A549 (cell line): Measurements from ENCODE around the gene TBC1D22A. TPM values are rescaled to one million over a fixed set of nuclear protein-coding genes. Genes with fewer than 3 reads are reported as not detected.

Experiments
- ATAC-seq, 2 experiments: fragments of 200-7000 bp in 1 of 2; fragments of >200 bp in 1 of 2; cut with Nextera tagmentation in 1 of 2; cut with Tn5 transposase in 1 of 2; 3 replicates each; pipeline versions ENCODE4 v1.8.0 to v1.9.1; 2018 to 2020; ENCODE audit warnings: mild to moderate bottlenecking in 1 of 2, moderate library complexity in 1 of 2
- CTCF ChIA-PET: fragments of 300-600 bp; sonication (Branson Sonifier 250); formaldehyde crosslinking; extraction: SDS; loops from one replicate; lab custom pipeline; 2021; ENCODE audit warnings: antibody characterized with exemption, inconsistent platforms; lab: Yijun Ruan, JAX
- POLR2A ChIA-PET: fragments of 350-600 bp; formaldehyde crosslinking; extraction: SDS; loops from one replicate; lab custom pipeline; 2021; ENCODE audit warnings: antibody characterized with exemption, inconsistent platforms; lab: Yijun Ruan, JAX
- DNase-seq, 2 experiments: peaks; one replicate each; pipeline versions ENCODE4 v3.0.0 to v3.0.0-alpha.2; 2011 to 2016; ENCODE audit warnings: low read depth in 1 of 2, low spot score in 1 of 2
- FAIRE-seq: peaks from 2 replicates; lab custom pipeline; 2011; peaks lifted over from hg19 to GRCh38; lab: Jason Lieb, UNC
- H3K27ac ChIP-seq, 2 experiments: fragments of >200 bp; sonication (Bioruptor Twin); formaldehyde crosslinking; 3 replicates each; pipeline ENCODE4 v1.5.1; 2016 to 2017
- H3K4me1 ChIP-seq: fragments of >200 bp; sonication (Bioruptor Twin); formaldehyde crosslinking; 3 replicates; pipeline ENCODE4 v1.6.1; 2016
- H3K4me2 ChIP-seq: fragments of >200 bp; sonication (Bioruptor Twin); formaldehyde crosslinking; 3 replicates; pipeline ENCODE4 v1.6.1; 2016
- H3K4me3 ChIP-seq: fragments of >200 bp; sonication (Bioruptor Twin); formaldehyde crosslinking; 3 replicates; pipeline ENCODE4 v1.5.1; 2016
- H3K9me3 ChIP-seq: fragments of >200 bp; sonication (Bioruptor Twin); formaldehyde crosslinking; 3 replicates; pipeline ENCODE4 v1.6.1; 2016
- CEBPB ChIP-seq, 2 experiments: fragments of >200 bp in 1 of 2; sonication (Bioruptor Twin) in 1 of 2; formaldehyde crosslinking in 1 of 2; IDR thresholded peaks; 2 replicates each; pipeline ENCODE4 v1.6.1; 2012 to 2016
- CHD4 ChIP-seq: fragments of 200-600 bp; sonication (generic); IDR thresholded peaks from 2 replicates; pipeline ENCODE4 v1.6.1; 2016; ENCODE audit warnings: antibody characterized with exemption, mild to moderate bottlenecking, borderline replicate concordance
- E2F6 ChIP-seq: IDR thresholded peaks from 2 replicates; pipeline ENCODE4 v1.6.1; 2012; ENCODE audit warnings: low read depth, borderline replicate concordance
- HOXB13 ChIP-seq: fragments of 250-450 bp; sonication (Bioruptor Pico); IDR thresholded peaks from 2 replicates; pipeline ENCODE4 v1.5.0; 2020; ENCODE audit warnings: low read depth, mild to moderate bottlenecking, moderate library complexity
- HOXB5 ChIP-seq: fragments of 250-450 bp; sonication (Bioruptor Pico); IDR thresholded peaks from 2 replicates; pipeline ENCODE4 v1.5.0; 2020; ENCODE audit warnings: mild to moderate bottlenecking, moderate library complexity
- JUN ChIP-seq, 2 experiments: fragments of >200 bp; sonication (Bioruptor Twin); formaldehyde crosslinking; IDR thresholded peaks; 2 replicates in 1 of 2; 3 replicates in 1 of 2; pipeline ENCODE4 v1.6.1; 2016 to 2017
- KDM5A ChIP-seq: fragments of 200-600 bp; sonication (generic); IDR thresholded peaks from 2 replicates; pipeline ENCODE4 v1.6.1; 2016; ENCODE audit warnings: antibody characterized with exemption, mild to moderate bottlenecking
- MAFK ChIP-seq: fragments of 450-650 bp; IDR thresholded peaks from 2 replicates; pipeline ENCODE4 v1.6.1; 2014; ENCODE audit not compliant: partially characterized antibody
- MYC ChIP-seq: IDR thresholded peaks from 2 replicates; pipeline ENCODE4 v1.6.1; 2012; ENCODE audit warnings: mild to moderate bottlenecking, inconsistent platforms, low read length, improper control_type of control experiment, borderline replicate concordance
- PBX3 ChIP-seq: IDR thresholded peaks from 2 replicates; pipeline ENCODE4 v1.6.1; 2012
- PHF8 ChIP-seq: fragments of 200-600 bp; sonication (generic); IDR thresholded peaks from 2 replicates; pipeline ENCODE4 v1.6.1; 2016; ENCODE audit warnings: low read depth, mild to moderate bottlenecking, antibody characterized with exemption, moderate library complexity, borderline replicate concordance
- RARB ChIP-seq: fragments of 250-450 bp; sonication (Bioruptor Pico); IDR thresholded peaks from 2 replicates; pipeline ENCODE4 v1.8.0; 2021; ENCODE audit warnings: mild to moderate bottlenecking, moderate library complexity
- TP53 ChIP-seq: fragments of 250-450 bp; sonication (Bioruptor Pico); IDR thresholded peaks from 2 replicates; pipeline ENCODE4 v1.5.0; 2021; ENCODE audit warnings: mild to moderate bottlenecking, moderate library complexity
- ZFP36 ChIP-seq: fragments of 450-650 bp; IDR thresholded peaks from 2 replicates; pipeline ENCODE4 v1.6.1; 2014; ENCODE audit warnings: borderline replicate concordance; ENCODE audit not compliant: partially characterized antibody
- ZNF302 ChIP-seq: fragments of 250-450 bp; sonication (Bioruptor Pico); IDR thresholded peaks from 2 replicates; pipeline ENCODE4 v1.9.0; 2021; ENCODE audit warnings: inconsistent platforms, mild to moderate bottlenecking, moderate library complexity
- WGBS: methylation state at CpG from one replicate; pipeline ENCODE4 v1.1.6; 2017; ENCODE audit errors: missing lambda C conversion rate; 5-methylcytosine and 5-hydroxymethylcytosine counted together
- polyA plus RNA-seq, 4 experiments: library from polyadenylated mRNA; depleted of rRNA in 3 of 4; stranded (reverse); fragments of >200 nt; fragmentation: RNase III in 1 of 4; extraction: RNeasy Plus Mini Kit Qiagen cat#74134 plus additional on column Dnase treatment in 1 of 4; gene quantifications; 2 replicates in 3 of 4; 3 replicates in 1 of 4; pipeline ENCODE4 v1.2.3, GENCODE V29; 2011 to 2017
- TF ChIP-seq, protein P1 (sequence below): fragments of >200 bp; sonication (Bioruptor Twin); formaldehyde crosslinking; IDR thresholded peaks from 3 replicates; pipeline ENCODE4 v1.6.1; 2016
- TF ChIP-seq, protein P2 (sequence below): fragments of 200-600 bp; sonication (generic); IDR thresholded peaks from 2 replicates; pipeline ENCODE4 v1.6.1; 2016; ENCODE audit warnings: antibody characterized with exemption, mild to moderate bottlenecking, moderate library complexity

Gene TBC1D22A
- polyA plus RNA-seq, 2 of the 4 experiments (the other 2 are of a cell fraction) = 8.9 to 10.8 TPM

DNA sequence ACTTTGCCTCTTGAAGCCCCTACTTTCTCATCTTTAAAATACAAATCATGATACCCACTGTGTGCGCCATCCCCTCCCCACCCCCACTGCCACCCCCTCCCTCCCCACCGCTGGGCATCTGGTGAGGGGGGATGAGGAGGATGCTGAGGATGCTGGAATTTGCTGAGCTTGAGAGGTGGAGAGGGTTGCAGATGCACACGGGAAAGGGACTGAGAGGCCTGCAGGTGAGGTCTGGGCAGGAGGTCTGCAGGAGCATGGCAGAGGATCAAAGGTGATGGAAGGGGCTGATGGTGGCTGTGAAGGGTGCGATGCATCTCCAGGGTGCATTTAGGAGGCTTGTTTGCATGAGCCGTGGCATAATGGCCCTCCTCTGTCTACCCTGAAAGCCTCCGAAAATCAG is 7.6 kb upstream of the TBC1D22A start (continued):
- TF ChIP-seq, protein P1, sequence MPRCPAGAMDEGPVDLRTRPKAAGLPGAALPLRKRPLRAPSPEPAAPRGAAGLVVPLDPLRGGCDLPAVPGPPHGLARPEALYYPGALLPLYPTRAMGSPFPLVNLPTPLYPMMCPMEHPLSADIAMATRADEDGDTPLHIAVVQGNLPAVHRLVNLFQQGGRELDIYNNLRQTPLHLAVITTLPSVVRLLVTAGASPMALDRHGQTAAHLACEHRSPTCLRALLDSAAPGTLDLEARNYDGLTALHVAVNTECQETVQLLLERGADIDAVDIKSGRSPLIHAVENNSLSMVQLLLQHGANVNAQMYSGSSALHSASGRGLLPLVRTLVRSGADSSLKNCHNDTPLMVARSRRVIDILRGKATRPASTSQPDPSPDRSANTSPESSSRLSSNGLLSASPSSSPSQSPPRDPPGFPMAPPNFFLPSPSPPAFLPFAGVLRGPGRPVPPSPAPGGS = no peak
- TF ChIP-seq MAFK = no peak

- peaks cover 11% of the 10 kb centered on the region; the same call in 2 of the 3 replicates for H3K9me3 ChIP-seq
- FAIRE-seq (no peak), DNase-seq (no peak), ATAC-seq (no peak)
- no peak overlapping the region for H3K4me3 ChIP-seq
- ChIA-PET POLR2A (no interaction called here), CTCF (interaction anchor here (2.4 kb wide), 1 partner anchor 16 kb away, joined by 12 read pairs; no protein-coding TSS in a partner anchor)
- peaks cover 32% of the 10 kb centered on the region for H3K4me1 ChIP-seq
- H3K4me2 ChIP-seq = no peak overlapping the region
- TF ChIP-seq JUN (IDR thresholded peaks at IDR 0.05) = no peak
- no peak for TF ChIP-seq KDM5A
- TF ChIP-seq TP53 (CRISPR knock-in tag) = no peak
- no peak for TF ChIP-seq HOXB13 (CRISPR knock-in tag)
- TF ChIP-seq PBX3 = no peak
- TF ChIP-seq CEBPB (IDR thresholded peaks at IDR 0.05) = no peak
- no peak for TF ChIP-seq MYC
- no peak overlapping the region; a peak in 1 of 6 replicates for H3K27ac ChIP-seq
- 100% methylated on average over 2 of the region's 2 CpGs for WGBS
These were observed 6.9 kb upstream of the TBC1D22A start for GRCh38 chr22:46755525-46755924.

DNA sequence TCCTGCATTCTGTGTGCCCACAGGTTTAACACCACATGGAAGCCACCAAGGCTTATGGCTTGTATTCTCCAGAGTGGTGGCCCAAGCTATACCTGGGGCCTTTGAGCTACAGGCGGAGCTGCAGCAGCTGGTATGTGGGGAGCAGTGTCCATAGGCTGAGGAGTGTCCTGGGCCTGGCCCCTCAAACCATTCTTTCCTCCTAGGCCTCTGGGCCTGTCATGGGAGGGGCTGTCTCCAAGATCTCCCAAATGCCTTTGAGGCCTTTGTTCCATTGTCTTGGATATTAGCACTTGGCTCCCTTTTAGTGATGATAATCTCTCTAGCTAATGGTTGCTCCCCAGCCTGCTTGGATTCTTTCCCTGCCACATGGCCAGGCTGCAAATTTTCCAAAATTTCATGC is 6.4 kb upstream of the TBC1D22A start:
- Histone ChIP-seq H3K4me1 (peaks cover 31% of the 10 kb centered on the region), H3K4me3 (no peak overlapping the region), H3K4me2 (no peak overlapping the region), H3K9me3 (peaks cover 11% of the 10 kb centered on the region; the same call in 2 of the 3 replicates), H3K27ac (no peak overlapping the region)
- no peak for ATAC-seq
- CTCF ChIA-PET = interaction anchor here (0.7 to 2.4 kb wide), 2 partner anchors 17 to 38 kb away, joined by 4 to 12 read pairs; no protein-coding TSS in a partner anchor
- POLR2A ChIA-PET = no interaction called here
- no peak for DNase-seq
- WGBS = no CpG with 5 or more reads among the region's 1 CpG
- FAIRE-seq = no peak
- TF ChIP-seq RARB = no peak
- TF ChIP-seq ZFP36 = peak; percentile 97
- TF ChIP-seq E2F6 = no peak

DNA sequence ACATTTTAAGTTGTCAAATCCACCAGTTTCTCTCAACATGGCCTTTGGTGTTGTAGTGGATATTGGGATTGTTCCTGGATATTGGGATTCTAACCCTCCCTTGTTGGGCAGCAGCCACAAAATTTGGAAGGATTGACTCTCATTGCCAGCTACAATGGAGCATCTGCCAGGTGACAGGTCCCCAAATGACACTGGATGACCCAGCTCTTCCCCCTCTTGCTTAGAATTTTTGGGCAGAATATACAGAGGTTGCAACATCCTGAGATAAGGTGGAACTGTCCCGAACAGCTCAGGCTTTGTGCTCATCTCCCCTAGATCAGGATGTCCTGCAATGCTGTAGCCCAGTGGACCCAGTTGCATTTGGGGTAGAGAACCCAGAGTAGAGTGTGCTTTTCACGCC is 5.3 kb upstream of the TBC1D22A start:
- peaks cover 11% of the 10 kb centered on the region; the same call in 2 of the 3 replicates for H3K9me3 ChIP-seq
- DNase-seq (no peak), ATAC-seq (no peak)
- WGBS = 100% methylated on average over 2 of the region's 2 CpGs
- TF ChIP-seq, protein P2, sequence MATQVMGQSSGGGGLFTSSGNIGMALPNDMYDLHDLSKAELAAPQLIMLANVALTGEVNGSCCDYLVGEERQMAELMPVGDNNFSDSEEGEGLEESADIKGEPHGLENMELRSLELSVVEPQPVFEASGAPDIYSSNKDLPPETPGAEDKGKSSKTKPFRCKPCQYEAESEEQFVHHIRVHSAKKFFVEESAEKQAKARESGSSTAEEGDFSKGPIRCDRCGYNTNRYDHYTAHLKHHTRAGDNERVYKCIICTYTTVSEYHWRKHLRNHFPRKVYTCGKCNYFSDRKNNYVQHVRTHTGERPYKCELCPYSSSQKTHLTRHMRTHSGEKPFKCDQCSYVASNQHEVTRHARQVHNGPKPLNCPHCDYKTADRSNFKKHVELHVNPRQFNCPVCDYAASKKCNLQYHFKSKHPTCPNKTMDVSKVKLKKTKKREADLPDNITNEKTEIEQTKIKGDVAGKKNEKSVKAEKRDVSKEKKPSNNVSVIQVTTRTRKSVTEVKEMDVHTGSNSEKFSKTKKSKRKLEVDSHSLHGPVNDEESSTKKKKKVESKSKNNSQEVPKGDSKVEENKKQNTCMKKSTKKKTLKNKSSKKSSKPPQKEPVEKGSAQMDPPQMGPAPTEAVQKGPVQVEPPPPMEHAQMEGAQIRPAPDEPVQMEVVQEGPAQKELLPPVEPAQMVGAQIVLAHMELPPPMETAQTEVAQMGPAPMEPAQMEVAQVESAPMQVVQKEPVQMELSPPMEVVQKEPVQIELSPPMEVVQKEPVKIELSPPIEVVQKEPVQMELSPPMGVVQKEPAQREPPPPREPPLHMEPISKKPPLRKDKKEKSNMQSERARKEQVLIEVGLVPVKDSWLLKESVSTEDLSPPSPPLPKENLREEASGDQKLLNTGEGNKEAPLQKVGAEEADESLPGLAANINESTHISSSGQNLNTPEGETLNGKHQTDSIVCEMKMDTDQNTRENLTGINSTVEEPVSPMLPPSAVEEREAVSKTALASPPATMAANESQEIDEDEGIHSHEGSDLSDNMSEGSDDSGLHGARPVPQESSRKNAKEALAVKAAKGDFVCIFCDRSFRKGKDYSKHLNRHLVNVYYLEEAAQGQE = no peak
- TF ChIP-seq CHD4 (no peak), ZFP36 (no peak), ZNF302 (CRISPR knock-in tag) (no peak), PHF8 (no peak), PBX3 (no peak), HOXB5 (CRISPR knock-in tag) (no peak), HOXB13 (CRISPR knock-in tag) (no peak)
- TF ChIP-seq, all 56 proteins: peak for 0
- Histone ChIP-seq H3K27ac (no peak overlapping the region), H3K4me3 (no peak overlapping the region), H3K4me2 (no peak overlapping the region), H3K4me1 (peaks cover 34% of the 10 kb centered on the region)
- CTCF ChIA-PET = interaction anchor here (0.6 to 2.8 kb wide), 5 partner anchors 9 to 46 kb away, joined by 3 to 15 read pairs (median 10); no protein-coding TSS in a partner anchor
- no peak for FAIRE-seq
- POLR2A ChIA-PET = no interaction called here
